HepG2 (cell line): Measurements from ENCODE around the gene CBLC. TPM values are rescaled to one million over a fixed set of nuclear protein-coding genes. Genes with fewer than 3 reads are reported as not detected.
A peak's percentile ranks its signal among the peaks of the same experiment; 100 is the strongest.

Experiments
- ATF1 ChIP-seq: IDR thresholded peaks from 2 replicates; pipeline ENCODE4 v1.6.1; 2016; ENCODE audit warnings: mild to moderate bottlenecking, control low read depth
- ATF5 ChIP-seq: sonication (generic); formaldehyde crosslinking; IDR thresholded peaks from 2 replicates; pipeline ENCODE4 v1.4.0; 2020; ENCODE audit warnings: mild to moderate bottlenecking, low read depth, missing genetic modification reagents
- BRF2 ChIP-seq: sonication (generic); formaldehyde crosslinking; IDR thresholded peaks from 2 replicates; pipeline ENCODE4 v1.8.1; 2022; ENCODE audit warnings: mild to moderate bottlenecking, missing genetic modification reagents
- CBX2 ChIP-seq, 2 experiments: fragments of 200-600 bp in 1 of 2; sonication (generic); formaldehyde crosslinking in 1 of 2; IDR thresholded peaks; 2 replicates each; pipeline versions ENCODE4 v1.7.0 to v1.8.1; 2018 to 2022; ENCODE audit warnings: low read depth in 2 of 2, low read length in 1 of 2, mild to moderate bottlenecking in 1 of 2, missing genetic modification reagents in 1 of 2
- E2F2 ChIP-seq: sonication (generic); formaldehyde crosslinking; IDR thresholded peaks from 2 replicates; pipeline ENCODE4 v1.4.0; 2020; ENCODE audit warnings: missing genetic modification reagents, borderline replicate concordance
- GATA4 ChIP-seq: sonication (generic); IDR thresholded peaks from 2 replicates; pipeline ENCODE4 v1.6.1; 2016; ENCODE audit warnings: antibody characterized with exemption, low read depth, borderline replicate concordance
- PLSCR1 ChIP-seq: sonication (generic); formaldehyde crosslinking; IDR thresholded peaks from 2 replicates; pipeline ENCODE4 v1.5.0; 2020; ENCODE audit warnings: missing genetic modification reagents, mild to moderate bottlenecking, borderline replicate concordance
- RFXAP ChIP-seq: sonication (generic); formaldehyde crosslinking; IDR thresholded peaks from 2 replicates; pipeline ENCODE4 v1.4.0; 2020; ENCODE audit warnings: missing genetic modification reagents, borderline replicate concordance
- ZBTB33 ChIP-seq: sonication (generic); formaldehyde crosslinking; IDR thresholded peaks from 2 replicates; pipeline ENCODE4 v1.4.0; 2020; ENCODE audit warnings: missing genetic modification reagents
- ZNF503 ChIP-seq: sonication (generic); formaldehyde crosslinking; IDR thresholded peaks from 2 replicates; pipeline ENCODE4 v1.4.0; 2020; ENCODE audit warnings: missing genetic modification reagents
- ZNF678 ChIP-seq: sonication (generic); formaldehyde crosslinking; IDR thresholded peaks from 2 replicates; pipeline ENCODE4 v1.4.0; 2020; ENCODE audit warnings: mild to moderate bottlenecking, missing genetic modification reagents
- polyA plus RNA-seq, 8 experiments: library from polyadenylated mRNA; depleted of rRNA in 3 of 8; stranded (reverse) in 7 of 8; unstranded in 1 of 8; fragments of >200 nt; fragmentation: Illumina TruSeq in 4 of 8; extraction: Trizol in 4 of 8; gene quantifications; 2 replicates each; pipeline versions ENCODE4 v1.2.1 to v1.2.3, GENCODE V29; 2011 to 2016; ENCODE audit warnings: low read depth in 4 of 8, missing spikeins in 1 of 8, mixed read lengths in 1 of 8; ENCODE audit not compliant: insufficient read depth in 1 of 8
- total RNA-seq, 5 experiments: library from RNA; depleted of rRNA; stranded (reverse); fragments of >200 nt; fragmentation: Illumina TruSeq; extraction: Trizol; gene quantifications; 2 replicates each; pipeline ENCODE4 v1.2.3, GENCODE V29; 2016; ENCODE audit warnings: low read depth in 1 of 5

The CBLC gene
- total and polyA plus RNA-seq, 2 of the 13 experiments (the other 11 are each of a cell fraction or from before 2014, with no cell fraction given), result 1.8 to 2.6 TPM

GRCh38 chr19:44770550-44771257, 7.0 kb upstream of the CBLC start (continued):
- no peak for TF ChIP-seq BRF2 (CRISPR knock-in tag)
- TF ChIP-seq PLSCR1, result no peak
- no peak for TF ChIP-seq ATF1 (CRISPR knock-in tag)
- TF ChIP-seq CBX2 (IDR thresholded peaks at IDR 0.05; ENCODE audit: low read depth, low read length), result no peak
- no peak for TF ChIP-seq CBX2 (CRISPR knock-in tag; IDR thresholded peaks at IDR 0.05; ENCODE audit: low read depth)
- TF ChIP-seq ATF5 (CRISPR knock-in tag), result no peak
- no peak for TF ChIP-seq GATA4
- TF ChIP-seq ZNF503 (CRISPR knock-in tag), result no peak
- 0 out of 2 replicates have a peak, but pooled peaks have one; percentile 37 for TF ChIP-seq RFXAP (CRISPR knock-in tag)
- TF ChIP-seq E2F2 (CRISPR knock-in tag), result no peak
- no peak for TF ChIP-seq ZBTB33
- TF ChIP-seq ZNF678 (CRISPR knock-in tag), result no peak
